Measurements from ENCODE around the gene CAPN14.

GRCh38 chr2:31197166-31197565 lies 20.1 kb downstream of the CAPN14 start:
- TF ChIP-seq ZFP30 (CRISPR knock-in tag; IDR thresholded peaks at IDR 0.05), result no peak
- TF ChIP-seq ISL1 (CRISPR knock-in tag; IDR thresholded peaks at IDR 0.05), result no peak
- TF ChIP-seq RARB (CRISPR knock-in tag; IDR thresholded peaks at IDR 0.05), result no peak
